GM19025 (cell line): ENCODE measurements around the gene KRT6C.
"Not testable (repeated sequence)": the region's sequence is repeated elsewhere in the genome, so short reads cannot be mapped to it uniquely, and the experiment has no call there.

ENCODE experiments used
- ATAC-seq: cut with Tn5 transposase; IDR thresholded peaks from one replicate; pipeline ENCODE4 v1.9.1; 2021; ENCODE audit warnings: mild to moderate bottlenecking, low read depth, moderate library complexity; ENCODE audit not compliant: unreplicated experiment

The KRT6C gene

DNA sequence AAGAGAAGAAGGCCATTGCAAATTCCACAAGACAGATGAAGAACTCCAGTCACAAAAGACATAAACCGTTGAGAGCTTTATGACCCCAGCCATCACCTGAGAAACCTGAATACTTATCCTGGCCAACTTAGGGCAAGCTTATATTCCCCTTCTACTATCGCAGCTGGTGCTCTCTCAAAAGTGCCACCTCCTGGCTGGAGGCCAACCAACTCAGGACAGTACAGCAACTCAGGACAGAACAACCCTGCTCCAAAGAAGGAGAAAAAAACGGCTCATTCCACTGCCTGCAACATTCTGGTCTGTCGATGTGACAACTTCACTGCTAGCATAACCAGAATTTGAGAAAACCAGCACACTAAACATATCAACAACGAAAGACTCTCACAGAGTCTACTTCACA is 11.9 kb downstream of the KRT6C start:
- no peak for ATAC-seq

DNA sequence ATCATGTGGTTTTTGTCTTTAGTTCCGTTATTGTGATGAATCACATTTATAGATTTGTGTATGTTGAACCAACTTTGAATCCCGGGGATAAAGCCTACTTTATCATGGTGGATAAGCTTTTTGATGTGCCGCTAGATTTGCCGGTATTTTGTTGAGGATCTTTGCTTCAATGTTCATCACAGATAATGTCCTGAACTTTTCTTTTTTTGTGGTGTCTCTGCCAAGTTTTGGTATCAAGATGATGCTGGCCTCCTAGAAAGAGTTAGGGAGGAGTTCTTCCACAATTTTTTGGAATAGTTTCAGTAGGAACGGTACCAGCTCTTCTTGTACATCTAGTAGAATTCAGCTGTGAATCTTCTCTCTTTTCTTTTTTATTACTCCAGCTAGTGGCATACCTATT is 14.7 kb downstream of the KRT6C start:
- ATAC-seq: no peak

DNA sequence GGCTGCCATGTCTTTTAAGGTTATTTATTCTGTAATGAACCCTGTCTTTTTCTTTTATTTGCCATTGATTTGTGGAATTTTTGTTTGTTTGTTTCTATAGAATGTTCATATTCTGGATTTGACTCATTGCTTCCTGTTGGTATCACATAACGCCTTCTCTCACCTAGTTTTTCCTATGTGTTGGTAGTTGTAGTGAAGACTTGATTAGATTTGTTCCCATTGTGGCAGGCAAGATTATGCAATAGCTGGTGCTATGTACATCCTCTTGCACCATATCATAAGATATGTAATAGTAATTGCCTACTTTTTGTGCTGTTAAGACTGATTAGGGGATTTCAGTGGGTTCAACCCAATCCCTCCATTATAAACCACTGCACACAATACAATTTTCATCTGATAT is 17.8 kb downstream of the KRT6C start:
- ATAC-seq: no peak

DNA sequence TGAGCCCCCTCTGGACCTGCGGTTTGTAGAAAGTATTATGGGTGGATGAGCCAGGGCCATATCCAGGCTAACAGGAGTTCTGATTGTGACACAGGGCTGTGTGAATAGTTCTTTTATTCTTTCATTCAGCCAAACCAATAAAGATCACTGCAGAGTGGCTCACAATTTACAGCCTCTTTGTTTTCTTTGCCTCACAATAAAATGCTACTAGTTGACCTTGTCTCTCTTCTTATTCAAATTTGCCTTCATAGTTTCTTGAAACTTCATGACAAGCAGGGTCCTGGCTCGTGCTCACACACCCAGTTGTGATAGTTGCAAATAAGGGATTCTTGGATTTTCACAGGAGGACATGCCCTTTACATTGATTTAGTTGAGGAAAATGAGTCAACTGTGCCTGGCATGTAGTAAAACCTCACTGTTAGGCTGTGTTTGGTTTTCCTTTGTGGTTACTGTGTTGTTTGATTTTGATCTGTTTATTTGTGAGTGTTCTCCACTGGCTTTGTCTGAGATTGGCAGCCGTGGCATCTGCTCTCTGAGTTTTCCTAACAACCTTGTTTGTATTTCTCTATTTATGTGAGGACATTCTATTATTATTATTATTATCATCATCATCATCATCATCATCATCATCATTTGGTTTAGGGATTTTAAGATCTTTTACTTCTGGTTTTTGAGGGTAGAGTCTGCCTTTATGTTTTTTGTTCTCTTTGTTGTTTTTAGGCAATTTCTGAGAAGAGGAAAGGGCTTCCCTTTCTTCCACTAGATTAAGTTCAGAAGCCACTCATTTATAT is 19.0 kb downstream of the KRT6C start:
- ATAC-seq: no peak

DNA sequence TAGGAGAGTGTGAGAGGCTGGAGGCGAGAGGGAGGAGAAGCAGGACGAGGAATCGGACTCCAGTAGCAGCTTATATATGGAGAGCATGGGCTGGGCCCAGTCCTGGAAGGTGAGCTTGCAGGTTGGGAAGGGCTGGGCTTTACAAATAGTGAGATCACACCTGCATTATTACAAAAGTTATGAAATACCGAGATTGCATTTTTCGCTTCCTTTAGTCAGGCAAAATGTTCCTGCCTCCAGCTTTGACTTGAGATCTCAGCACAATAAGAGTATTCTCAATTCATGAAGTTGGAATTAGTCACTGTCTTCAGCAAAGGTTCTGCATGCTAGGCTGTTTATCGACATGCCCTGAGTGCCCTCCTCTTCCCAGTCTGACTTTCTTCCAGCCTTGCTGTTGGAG is 21.5 kb downstream of the KRT6C start, which contains the start of gene KRT6B:
Gene KRT6B (minus strand): TSS at position 46 of the 400 bp plus-strand sequence. CDS start 68 bp downstream, outside the sequence.
- no peak for ATAC-seq

DNA sequence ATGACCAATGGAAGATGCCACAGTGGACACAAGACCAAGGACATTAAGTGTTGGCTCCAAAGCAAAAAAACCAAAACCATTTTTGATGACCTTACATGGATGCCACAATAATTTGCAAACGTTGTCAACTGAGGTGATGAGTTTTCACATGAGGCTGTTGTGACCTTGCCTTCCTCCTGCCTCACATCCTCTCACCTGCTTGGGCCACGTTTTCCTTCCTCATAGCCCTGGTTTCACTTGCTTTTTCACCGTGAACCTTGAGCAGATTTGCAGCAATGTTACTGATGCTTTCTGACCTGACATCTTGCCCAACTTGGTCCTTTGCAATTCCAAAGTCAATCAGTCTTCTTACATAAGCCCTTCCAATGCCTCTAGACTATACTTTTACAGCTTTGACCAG is 25.4 kb downstream of the KRT6C start:
- ATAC-seq: no peak

DNA sequence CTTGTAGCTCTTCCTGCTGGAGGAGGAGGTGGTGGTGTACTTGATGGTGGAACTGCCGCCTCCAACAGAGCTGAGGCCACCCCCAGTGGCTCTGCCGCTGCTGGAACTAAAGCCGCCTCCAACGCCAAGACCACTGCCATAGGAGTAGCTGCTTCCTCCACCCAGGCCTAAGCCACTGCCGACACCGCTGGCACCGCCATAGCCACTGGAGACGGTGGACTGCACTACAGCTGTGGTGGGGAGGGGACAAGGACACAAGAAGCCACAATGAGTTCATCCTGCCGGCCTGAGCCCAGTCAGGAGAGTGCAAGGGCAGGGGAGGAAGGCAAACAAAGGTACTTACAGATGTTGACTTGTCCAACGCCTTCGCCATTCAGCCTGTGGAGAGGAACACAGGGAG is 26.4 kb downstream of the KRT6C start:
- not testable (repeated sequence) for ATAC-seq

DNA sequence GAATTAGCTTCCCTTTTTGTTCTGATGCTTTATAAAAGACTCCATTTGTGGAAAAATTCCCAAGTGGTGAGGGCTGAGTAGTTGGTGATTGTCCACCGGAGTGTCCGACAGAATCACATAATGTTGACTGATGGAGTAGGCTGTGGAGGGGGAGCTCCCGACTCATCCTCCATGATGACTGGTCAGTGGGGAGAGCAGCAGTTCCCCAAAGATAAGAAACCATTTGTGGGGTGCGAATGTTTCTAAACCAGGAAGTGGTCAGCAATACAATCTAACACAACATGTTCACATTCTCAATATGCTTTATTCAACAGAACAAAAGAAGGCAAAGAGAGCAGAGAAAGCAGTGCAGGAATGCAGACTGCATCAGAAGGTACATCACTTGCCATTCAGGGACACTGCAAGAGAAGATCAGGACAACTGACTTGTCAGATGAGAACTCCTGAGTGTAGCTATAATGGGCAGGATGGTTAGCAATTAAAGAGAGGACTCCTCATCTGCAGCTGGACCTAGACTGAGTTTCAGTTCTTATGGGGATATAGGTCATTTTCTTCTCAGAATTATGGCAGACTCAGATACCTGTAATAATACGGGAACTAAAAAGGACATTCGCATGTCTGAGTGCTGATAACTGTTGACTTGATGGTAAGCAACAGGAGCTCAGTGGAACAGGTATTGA is 27.1 kb downstream of the KRT6C start:
- no peak for ATAC-seq

DNA sequence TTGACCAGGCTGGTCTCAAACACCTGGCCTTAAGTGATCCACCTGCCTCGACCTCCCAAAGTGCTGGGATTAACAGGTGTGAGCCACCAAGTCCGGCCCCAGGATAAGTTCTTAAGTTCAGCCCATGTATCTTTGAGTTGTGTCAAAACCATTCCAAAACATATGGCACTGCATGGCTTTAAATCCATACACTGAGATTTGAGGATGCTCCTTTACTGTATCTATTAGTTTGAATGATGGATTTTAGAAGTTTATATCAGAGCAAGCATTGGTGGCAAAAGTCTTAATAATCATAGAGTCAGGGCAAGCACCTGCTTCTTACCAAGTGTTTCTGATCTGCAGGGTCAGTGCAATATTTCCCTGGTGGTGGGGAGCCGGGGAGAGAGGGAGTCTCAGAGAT is 27.7 kb downstream of the KRT6C start:
- no peak for ATAC-seq

DNA sequence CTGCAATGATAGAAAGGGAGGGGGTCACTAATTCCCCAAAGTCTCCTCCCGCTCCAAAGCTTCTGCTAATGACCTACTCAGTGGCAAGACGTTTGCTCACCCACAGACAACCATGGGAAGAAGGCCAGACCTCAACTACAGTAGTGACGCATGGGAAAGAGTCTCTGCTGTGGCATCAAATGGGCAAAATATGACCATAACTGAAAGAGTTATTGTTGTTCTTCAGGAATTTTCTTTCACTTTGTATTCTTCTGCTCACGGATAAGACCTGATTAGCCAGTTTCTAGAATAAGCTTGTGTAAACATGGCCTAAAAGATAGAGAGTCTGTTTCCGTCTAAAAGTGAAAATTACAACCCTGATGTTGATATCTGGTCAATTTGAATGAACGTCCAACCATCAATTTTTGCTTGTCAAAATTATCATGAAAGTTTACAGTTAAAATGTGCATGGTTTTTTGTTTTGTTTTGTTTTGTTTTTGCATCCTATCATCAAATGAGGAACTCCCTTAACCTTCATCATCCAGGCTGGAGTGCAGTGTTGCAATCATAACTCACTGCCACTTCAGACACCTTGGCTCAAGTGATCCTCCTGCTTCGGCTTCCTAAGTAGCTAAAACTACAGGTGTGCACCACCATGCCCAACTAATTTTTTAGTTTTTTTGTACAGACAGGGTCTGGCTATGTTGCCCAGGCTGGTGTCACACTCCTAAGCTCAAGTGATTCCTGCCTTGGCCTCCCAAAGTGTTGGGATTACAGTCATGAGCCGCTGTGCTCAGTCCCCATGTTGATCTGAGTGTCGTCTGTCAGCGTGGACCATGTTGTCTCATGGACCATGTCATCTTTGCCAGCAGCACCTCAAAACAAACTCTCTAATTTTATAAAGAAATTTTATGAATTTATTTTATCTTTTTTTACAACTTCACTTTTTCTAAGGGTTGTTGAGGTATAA is 28.7 kb downstream of the KRT6C start:
- no peak for ATAC-seq

DNA sequence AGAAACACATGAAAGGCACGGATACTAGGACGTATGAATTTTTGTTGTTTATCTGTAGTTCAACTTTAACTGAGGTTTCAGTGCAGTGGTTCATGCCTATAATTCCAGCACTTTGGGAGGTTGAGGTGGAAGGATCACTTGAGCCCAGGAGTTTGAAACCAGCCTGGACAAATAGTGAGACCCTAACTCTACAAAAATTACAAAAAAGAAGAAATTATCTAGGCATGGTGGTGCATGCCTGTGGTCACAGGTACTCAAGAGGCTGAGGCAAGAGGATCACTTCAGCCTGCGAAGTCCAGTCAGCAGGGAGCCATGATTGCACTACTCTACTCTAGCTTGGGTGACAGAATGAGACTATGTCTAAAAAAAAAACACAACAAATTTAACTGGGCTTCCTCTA is 29.6 kb downstream of the KRT6C start:
- ATAC-seq: no peak

DNA sequence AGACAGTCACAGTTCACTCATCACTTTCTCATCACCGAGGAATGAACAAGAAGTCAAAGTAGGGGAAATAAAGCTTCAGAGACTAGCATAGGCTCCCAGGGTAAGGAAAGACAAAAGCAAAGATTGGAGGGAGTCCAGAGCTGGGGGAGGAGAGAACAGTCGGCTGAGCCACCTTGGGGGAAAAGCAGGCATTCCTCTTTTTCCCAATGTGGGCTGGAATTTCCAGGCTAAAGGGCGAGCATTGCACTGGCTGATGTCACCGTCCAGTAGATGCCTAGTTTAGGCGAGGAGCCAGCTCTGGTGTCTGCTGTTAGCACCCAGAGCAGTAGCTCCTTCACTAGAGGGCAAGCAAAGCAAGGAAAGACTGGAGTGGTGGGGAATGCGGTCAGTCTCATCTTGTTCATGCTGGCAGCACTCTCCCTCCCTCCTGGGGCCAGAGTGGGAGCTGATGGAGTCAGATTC is 31.0 kb downstream of the KRT6C start:
- no peak for ATAC-seq

DNA sequence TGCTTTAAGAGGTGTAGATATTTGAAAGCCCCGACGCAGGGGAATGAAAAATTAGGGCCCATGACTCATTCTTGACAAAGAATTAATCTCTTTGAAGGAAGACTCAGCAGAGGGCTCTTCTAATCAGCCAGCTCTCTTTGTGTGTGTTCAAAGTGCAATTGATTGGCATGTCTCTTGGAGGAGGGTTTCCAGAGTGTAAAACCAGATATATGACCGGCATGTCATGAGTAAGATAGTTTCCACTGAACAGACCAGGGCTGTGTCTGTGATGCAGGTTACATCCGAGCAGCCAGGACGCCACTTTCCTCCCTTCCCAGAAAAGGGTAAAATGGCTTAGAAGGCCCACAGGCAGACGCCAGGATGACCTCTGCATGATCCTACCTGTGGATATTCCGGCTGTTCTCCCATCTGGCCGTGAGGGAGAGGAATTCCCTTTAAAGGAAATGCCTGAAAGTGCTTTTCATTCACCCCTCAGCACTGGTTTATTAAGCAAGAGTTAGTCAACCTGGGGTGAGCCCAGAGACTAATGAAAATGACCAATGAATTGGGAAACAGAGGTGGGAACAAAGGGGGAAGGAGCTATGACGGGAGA is 32.2 kb downstream of the KRT6C start:
- ATAC-seq: no peak

DNA sequence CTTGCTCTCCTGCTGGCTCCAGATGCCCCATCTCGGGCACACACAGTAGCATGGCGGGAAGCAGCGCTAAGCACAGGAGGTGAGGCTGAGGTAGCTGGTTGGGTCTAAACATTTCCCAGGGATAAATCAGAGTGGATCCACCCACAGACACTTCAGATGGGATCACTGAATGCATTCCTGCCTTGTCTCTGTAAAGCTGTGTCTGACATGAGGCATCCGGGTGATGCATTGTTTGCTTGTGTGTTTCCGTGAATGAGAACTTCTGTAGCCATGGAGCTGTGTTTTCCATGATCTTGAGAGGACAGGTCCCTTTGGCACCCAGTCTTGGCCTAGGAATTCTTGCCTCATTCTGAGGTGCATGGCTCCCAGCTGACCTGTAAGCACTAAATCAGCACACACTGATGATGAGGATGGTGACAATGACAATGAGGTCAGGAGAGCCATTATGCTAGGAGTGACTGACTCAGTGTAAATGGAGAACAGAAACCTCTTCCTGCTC is 32.7 kb downstream of the KRT6C start:
- ATAC-seq: no peak

DNA sequence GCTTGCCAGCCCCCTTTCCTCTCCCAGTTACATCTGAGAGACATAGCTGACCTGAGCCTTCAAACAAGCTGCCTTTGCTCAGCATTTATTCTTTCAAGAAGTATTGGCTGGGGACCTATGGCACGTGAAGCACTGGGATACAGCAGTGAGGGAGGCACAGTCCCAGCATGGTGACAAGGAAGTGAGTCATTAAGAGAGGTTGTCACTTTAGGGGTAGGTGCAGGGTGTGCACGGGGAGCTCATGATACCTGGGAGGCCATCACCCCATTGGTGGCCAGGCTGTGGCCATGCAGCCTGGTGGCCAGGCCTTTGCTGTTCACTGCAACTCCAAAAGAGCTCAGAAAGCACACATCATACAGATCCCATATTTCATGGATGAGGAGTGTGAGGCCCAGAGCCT is 33.8 kb downstream of the KRT6C start:
- ATAC-seq: no peak

DNA sequence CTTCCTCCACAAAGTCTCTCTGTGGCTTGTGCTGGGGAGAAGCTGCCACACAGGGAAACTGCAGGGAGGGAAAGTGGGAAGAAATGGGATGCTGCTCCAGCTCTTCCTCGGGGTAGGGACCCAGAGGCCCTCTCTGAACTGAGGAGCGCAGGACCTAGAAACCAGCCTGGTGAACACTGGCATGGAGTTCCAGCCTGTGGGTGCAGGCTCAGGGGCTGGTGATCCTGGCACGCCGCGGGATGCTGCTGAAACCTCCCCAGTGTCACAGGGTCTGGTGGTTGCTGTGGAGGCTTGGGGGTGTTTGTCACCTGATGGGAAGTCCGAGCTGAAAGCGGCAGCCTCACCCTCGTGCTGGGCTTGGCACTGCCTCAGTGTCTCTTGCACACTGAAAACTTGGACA is 34.2 kb downstream of the KRT6C start:
- ATAC-seq: no peak

DNA sequence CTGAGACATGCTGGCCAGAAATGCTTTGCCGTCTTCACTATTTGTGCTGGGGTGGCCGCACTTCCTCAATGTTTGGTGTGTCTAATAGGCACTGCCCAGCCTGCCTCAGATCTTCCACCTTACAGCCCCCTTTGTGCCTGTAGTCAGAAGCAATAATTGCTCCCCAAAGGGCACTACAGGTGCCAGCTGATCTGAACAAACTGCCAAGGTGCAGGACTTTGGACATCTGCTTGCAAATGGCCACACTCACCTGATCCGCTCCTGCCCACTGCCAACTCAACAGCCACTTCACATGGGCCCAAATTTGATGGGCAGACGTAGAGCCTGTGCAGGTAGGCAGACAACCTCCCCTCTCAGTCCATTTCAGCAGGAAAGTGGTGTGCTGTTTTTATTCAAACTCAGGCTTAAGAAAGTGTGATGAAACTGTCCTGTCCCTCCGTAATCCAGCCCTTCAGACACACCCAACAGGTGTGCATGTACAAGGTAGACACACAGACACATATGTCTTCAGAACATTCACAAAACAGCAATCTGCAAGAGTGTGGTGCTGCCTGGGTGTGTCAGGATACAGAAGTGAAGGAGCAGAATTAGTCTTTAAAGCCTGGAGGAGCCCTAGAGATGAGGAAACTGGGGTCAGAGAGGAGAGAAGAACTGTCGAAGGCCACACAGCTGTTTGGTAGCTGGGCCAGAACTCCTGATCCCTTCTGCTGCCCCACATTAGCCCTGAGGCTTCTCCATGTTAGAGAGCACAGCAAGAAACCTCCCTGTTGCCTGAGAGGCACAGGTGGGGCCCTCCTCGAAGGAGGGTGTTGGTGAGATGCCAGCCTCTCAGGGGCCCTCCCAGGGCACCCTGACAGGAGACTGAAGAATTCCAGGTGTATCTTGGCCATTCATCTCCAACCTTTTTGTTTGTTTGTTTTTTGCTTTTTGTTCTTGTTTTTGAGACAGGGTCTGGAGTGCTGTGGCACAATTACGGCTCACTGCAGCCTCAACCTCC is 35.0 kb downstream of the KRT6C start:
- ATAC-seq: no peak

DNA sequence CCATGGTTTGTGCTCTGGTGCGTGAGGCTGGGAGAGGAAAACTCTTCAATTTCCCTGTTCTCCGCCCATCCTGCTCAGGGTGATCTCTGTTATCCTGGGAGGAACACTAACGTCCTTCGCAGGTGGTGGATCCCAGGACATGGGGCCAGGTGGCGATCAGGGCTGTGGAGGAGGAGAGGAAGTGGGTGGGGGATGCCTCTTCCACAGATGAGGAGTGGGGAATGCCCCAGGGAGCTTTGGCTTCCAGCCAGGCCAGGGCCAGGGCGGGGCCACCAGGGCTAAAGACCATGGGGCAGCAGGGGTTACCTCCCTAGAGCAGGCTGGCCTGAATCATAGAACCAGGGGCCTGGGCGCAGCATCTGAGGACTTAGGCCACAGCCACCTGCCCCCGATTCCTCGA is 36.1 kb downstream of the KRT6C start:
- ATAC-seq: no peak

DNA sequence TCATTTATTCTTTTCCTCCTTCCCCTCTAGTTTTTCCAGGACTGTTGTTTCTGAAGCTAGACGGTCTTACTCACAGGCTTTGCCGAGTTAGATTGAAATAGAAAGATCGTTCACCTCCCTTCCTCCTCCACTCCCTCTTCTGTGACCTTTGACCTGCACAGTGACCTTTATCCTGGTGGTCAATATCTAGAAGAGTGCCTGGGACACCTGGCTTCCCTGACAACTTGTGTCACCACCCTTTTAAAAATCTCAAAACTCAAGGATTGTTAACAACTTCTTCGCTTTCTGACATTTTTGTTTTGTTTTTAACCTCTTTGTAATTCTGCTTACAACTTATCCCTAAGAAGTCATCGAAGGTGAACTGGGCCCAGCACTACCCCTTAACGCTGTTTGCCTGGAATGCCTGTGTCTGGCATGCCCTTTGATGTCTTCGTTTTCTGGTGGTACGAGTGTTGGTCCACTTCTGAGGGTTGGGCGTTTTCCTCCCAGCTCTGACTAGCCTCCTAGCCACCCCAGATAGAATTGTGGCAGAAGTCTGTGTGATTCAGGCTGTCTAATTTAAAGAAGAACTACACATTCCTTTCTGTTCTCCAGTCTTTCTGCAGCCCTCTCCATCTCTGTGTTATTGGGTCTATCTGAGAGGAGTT is 36.7 kb downstream of the KRT6C start:
- no peak for ATAC-seq
